Uterus (tissue), 2 donors: ENCODE results near the gene RALGPS1.

Source experiments
- CTCF ChIP-seq, 4 experiments: fragments of 200-600 bp in 2 of 4; fragments of 450-650 bp in 2 of 4; sonication (generic) in 2 of 4; IDR thresholded peaks; one replicate each; pipeline ENCODE4 v1.5.1; 2016 to 2019; ENCODE audit warnings: antibody characterized with exemption in 4 of 4, mild to moderate bottlenecking in 2 of 4, moderate library complexity in 1 of 4
- POLR2A ChIP-seq, 2 donors: fragments of 450-650 bp; IDR thresholded peaks; one replicate each; pipeline ENCODE4 v1.6.1; 2016; ENCODE audit warnings: antibody characterized with exemption in 2 of 2, mild to moderate bottlenecking in 1 of 2, moderate library complexity in 1 of 2

GRCh38 chr9:127166651-127167524, 252.3 kb downstream of the RALGPS1 start:
- TF ChIP-seq CTCF (IDR thresholded peaks at IDR 0.05) (no peak), POLR2A (IDR thresholded peaks at IDR 0.05) (no peak)
